ENCODE results near the gene SELENOI.
"Not testable (repeated sequence)": the region's sequence is repeated elsewhere in the genome, so short reads cannot be mapped to it uniquely, and the experiment has no call there.

SELENOI gene

DNA sequence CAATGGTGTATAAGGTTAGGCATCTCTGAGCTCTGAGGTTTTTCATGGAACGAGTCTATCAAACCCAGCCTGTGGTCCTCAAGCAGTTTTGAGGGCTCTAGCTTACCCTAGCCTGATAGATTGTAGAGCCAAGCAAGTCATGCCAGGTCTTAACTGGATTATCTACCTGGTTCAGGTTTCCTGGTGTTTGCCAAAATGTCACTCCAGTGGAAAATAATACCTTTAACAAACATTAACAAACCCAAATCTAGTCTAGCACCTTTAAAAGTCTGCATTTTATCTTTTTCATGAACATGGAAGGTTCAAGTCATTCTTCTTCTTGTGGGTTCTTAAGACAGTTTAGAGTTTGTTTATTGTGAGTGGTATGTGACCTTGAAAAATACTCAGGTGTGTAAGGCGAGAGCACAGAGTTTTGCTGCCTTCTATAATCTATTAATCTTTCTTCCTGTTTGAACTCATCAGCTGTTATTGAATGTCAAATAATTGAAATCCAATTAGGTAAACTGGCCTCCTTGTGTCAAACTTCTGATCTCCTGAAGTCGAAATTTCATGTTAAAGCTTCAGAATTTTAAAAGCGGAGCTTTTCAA is 14.0 kb downstream of the SELENOI start:
- DNase-seq (ENCODE audit: low spot score), result no peak

DNA sequence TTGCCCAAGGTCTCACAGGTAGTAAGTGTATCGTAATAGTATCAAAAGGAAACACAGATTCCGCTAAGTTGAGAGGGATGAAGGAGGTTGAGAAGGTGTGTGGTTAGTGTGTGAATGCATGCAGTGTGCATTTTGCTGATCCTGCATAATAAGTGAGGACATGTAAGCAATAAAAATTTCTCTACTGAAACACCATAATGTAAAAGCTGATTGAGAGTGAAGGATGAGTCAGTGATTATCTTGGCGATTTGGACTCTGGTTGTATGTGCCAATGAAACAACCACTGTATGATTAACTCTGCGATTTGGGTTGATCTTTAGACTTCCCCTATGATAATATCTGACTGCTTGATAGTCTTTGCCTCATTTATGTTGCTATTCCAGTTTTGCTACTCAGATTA is 17.4 kb downstream of the SELENOI start:
- no peak for DNase-seq (ENCODE audit: low spot score)

- no peak for DNase-seq (ENCODE audit: low spot score)
These were observed 18.0 kb downstream of the SELENOI start for GRCh38 chr2:26363958-26364357.

DNA sequence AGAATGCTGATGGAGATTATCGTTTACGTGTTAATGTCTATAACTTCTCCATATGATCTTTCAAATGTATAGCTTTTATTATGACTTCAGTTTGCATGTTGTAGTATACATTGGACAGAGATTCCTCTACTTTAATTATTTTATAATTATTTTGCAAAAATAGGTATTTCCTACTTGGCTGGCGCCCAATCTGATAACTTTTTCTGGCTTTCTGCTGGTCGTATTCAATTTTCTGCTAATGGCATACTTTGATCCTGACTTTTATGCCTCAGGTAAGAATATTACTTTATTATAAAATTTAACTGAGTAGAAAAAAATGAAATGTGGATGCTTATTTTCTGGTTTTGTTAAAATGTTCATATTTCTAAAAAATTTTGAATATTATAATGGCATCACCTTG is 18.7 kb downstream of the SELENOI start:
- DNase-seq (ENCODE audit: low spot score), result no peak

GRCh38 chr2:26366957-26367356 is 21.0 kb downstream of the SELENOI start:
- DNase-seq (ENCODE audit: low spot score), result no peak

GRCh38 chr2:26369664-26370063 is 23.7 kb downstream of the SELENOI start:
- not testable (repeated sequence) for DNase-seq (ENCODE audit: low spot score)

DNA sequence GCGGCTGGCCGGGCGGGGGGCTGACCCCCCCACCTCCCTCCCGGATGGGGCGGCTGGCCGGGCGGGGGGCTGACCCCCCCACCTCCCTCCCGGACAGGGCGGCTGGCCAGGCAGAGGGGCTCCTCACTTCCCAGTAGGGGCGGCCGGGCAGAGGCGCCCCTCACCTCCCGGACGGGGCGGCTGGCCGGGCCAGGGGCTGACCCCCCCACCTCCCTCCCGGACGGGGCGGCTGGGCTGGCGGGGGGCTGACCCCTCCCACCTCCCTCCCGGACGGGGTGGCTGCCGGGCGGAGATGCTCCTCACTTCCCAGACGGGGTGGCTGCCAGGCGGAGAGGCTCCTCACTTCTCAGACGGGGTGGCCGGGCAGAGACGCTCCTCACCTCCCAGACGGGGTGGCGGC is 25.0 kb downstream of the SELENOI start:
- DNase-seq (ENCODE audit: low spot score), result not testable (repeated sequence)

DNA sequence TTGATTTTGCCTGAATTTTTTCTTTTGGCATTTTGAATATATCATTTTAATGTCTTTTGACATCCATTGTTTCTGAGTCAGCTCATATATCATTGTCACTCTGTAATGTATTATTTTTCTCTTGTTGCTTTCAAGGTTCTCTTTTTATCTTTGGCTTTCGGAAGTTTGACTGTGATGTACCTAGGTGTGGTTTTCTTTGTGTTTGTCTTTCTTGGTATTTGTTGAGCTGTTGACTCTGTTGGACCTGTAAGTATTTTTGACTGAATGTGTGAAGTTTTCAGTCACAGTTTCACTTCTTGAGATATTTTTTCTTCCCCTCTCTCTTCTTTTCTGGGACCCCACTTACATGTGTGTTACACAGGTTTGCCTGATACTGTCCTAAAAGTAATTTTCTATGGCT is 30.9 kb downstream of the SELENOI start:
- no peak for DNase-seq (ENCODE audit: low spot score)

DNA sequence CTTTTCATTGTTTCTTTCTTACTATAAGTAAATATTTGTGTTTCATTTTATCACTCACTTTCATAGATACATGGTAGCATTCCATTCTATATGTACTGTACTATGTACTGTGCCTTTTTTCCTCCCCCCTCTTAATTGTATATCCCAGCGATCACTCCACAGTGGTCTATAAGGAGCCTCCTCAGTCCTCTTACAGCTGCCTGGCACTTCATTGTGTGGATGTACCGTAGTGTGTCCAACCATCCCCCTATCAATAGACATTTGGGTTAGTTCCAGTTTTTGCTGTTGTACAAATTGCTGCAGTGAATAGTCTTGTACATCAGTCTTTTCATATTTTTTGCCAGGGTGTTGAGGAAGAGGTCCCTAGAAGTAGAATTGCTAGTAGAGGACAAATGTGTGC is 34.3 kb downstream of the SELENOI start:
- no peak for DNase-seq (ENCODE audit: low spot score)

DNA sequence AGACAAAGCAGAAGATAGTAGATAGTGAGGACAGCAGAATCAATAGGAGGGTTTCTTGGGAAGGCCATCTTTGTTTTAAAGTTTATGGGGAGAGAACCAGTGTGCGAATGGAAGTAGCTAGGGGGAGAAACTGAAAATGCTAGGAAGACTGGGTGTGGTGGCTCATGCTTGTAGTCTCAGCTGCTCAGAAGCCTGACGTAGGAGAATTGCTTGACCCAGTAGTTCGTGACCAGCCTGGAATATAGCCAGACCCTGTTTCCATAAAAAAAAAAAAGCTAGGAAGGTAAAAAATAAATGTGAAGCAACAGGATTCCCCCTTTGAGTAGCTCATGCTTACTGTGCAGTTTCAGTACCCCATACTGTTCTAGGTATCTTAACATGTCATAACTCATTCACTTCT is 36.6 kb downstream of the SELENOI start:
- DNase-seq (ENCODE audit: low spot score), result no peak

DNA sequence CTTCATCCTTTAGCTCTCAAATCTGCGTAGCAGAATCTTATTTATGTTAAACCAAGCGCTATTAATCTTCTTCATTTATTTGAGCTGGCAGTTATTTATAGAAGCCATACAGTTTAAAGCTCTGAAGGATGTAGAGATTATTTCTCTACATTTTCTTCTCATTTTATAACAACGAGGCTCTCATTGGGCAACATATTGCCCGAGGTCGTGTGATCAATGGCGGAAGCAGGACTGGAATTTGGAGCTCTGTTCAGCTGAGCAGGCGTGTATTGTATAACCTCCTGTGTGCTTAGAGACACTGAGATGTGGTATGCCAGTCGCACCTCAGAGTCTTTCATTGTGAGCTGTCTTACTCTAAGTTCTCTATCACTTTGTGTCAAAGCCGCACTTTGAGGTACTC is 38.2 kb downstream of the SELENOI start:
- no peak for DNase-seq (ENCODE audit: low spot score)

- DNase-seq (ENCODE audit: low spot score), result no peak
These were observed 38.7 kb downstream of the SELENOI start for GRCh38 chr2:26384597-26384996.

- no peak for DNase-seq (ENCODE audit: low spot score)
These were observed 41.2 kb downstream of the SELENOI start for GRCh38 chr2:26387189-26387588.

DNA sequence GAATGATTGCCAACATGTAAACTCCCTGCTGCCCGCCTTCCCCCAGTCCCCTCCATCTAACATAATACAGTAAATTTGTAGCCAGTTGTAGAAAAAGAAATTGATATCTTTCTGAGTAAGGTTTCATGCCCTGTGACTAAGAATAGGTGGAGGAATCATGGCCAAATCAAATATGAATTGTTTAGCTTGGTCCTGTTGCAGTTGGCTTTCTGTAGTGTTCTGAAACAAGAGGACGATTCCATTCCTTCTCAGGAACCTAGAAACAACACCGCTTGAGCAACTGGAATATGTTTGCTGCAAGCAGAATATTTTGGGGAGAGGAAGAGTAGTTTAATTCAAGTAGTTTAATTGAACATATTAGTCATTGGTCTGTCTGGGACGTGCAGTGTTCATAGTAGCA is 48.8 kb downstream of the SELENOI start:
- DNase-seq (ENCODE audit: low spot score), result no peak

DNA sequence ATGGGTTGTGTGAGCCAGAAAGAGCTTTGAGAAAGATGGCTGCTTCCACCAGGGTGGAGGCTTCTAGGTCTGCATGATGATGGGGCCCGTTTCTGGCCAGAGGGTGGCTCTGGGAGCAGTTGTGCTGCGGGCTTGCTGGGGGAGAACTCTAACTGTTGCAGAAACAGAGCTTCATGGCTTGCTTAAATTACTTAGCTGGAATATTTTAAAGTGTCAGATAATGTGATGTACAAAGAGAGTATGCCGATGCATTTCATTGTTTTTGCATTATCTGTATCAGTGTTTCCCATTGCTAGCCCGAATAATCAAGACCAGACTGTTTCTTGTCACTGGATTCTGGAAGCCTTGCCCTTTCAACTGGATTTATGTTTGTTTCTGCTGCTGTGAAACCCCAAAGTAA is 49.5 kb downstream of the SELENOI start:
- no peak for DNase-seq (ENCODE audit: low spot score)

DNA sequence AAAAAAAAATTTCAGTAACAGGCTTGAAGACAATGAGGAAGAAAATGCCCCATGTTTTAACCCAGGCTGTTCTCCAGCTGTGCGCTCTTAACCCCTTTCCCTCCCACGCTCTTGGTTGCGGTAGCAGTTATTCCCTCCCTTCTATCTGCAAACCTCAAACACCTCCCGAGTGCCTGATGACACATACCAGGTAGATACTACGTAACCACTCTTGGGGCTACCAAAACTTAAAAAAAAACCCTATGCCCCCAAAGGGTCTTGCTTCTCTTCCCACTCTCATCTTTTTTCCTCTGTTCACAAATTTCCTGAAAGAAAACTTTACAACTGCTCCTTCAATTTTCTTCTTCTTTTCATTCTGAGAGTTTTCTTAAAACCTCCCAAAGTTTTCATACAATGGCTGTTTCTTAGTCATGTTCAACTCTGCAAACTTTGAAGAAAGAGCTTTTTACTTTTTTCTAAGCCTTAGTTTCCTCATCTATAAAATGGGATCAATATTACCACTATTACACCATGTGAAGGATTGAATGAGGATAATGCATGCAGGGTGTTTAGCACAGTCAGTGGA is 50.9 kb downstream of the SELENOI start:
- DNase-seq (ENCODE audit: low spot score), result no peak

DNA sequence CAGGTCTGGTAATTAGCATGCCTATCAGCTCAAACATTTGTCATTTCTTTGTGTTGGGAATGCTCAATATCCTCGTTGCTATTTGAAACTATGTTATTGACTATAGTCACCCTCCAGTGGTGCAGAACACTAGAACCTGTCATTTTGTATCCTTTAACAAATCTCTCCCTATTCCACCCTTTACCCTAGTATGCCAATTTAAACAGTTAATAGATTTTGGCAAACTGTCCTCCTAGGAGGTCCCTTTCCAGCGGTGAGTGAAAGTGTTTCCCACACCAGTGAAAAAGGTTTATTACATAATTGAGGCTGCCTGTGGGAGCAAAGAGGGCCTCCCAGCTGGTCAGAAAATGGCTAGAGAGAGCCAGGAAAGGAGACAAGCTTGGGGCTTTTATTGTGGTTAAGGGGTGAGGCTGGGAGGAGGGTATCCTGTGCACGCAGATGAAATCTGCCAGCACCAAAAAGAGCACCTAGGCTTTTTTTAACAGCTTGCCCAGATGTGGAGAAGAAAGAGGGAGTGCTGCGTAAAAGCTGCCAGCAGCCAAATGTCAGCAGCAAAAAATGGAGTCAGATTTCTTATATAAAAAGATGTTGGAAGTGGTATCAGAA is 53.9 kb downstream of the SELENOI start:
- no peak for DNase-seq (ENCODE audit: low spot score)

- no peak for DNase-seq (ENCODE audit: low spot score)
These were observed 54.8 kb downstream of the SELENOI start for GRCh38 chr2:26400723-26401122.

DNA sequence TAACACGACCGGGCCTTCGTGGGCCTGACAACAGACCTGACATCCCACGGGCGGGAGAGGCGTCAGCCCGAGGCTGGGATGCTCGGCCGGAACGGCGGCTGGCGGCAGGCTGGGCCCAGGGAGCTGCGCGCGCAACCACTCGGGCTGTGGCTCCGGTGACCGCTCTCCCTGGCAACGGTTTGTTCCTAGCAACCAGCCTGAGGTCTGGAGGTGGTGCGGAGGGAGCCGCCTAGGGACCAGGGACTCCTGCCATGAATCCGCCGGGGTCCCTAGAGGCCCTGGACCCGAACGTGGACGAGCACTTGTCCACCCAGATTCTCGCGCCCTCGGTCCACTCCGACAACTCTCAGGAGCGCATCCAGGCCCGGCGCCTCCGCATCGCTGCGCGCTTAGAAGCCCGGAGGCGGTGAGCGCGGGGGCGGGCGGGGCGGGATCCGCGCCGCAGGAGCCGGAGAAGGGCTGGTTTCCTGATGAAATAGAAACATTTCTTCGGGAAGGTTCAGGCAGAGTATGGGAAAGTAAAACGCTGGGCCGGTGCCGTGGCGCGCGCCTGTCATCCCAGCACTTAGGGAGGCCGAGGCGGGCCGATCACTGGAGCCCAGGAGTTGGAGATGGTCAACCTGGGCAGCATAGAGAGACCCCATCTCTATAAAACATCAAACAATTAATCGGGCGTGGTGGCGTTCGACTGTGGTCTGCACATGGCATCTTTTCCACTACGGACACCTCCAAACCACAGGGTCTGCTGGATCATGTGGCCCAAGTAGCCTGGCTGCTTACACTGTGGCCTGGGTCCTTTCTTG is 56.0 kb downstream of the SELENOI start, which contains the start of gene DRC1:
Gene DRC1, plus strand, starts transcription at position 182 of the 803 bp plus-strand sequence. Its CDS starts 70 bp downstream, at position 252.
- no peak for DNase-seq (ENCODE audit: low spot score)

DNA sequence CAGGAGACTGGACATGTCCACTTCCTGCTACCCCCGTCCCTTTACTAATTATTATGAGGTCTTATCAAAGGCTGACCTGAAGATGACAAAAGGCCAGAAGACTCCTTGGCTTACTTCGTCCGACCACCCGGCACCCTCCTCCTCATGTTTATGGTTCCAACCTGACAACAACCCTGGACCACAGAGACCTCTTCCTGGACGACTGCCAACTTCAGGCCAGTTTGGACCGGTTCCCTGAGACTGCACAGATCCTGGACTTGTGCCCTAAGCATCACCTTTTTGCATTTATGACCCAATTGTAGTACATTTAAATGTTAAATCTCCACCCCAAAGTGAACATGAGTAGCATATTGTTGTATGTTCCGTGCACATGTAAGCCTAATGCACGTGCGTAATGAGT is 61.6 kb downstream of the SELENOI start:
- DNase-seq (ENCODE audit: low spot score), result no peak

- no peak for DNase-seq (ENCODE audit: low spot score)
These were observed 63.8 kb downstream of the SELENOI start for GRCh38 chr2:26409785-26410184.

GRCh38 chr2:26410764-26411243 is 64.9 kb downstream of the SELENOI start:
- DNase-seq (ENCODE audit: low spot score), result no peak

GRCh38 chr2:26411419-26411818 is 65.5 kb downstream of the SELENOI start:
- DNase-seq (ENCODE audit: low spot score), result no peak
